DMS79 (cell line): ENCODE measurements around the gene WIPF2.

Experiments used
- DNase-seq: peaks from one replicate; lab custom pipeline; 2025; lab: John Stamatoyannopoulos, UW

WIPF2 gene, protein sequence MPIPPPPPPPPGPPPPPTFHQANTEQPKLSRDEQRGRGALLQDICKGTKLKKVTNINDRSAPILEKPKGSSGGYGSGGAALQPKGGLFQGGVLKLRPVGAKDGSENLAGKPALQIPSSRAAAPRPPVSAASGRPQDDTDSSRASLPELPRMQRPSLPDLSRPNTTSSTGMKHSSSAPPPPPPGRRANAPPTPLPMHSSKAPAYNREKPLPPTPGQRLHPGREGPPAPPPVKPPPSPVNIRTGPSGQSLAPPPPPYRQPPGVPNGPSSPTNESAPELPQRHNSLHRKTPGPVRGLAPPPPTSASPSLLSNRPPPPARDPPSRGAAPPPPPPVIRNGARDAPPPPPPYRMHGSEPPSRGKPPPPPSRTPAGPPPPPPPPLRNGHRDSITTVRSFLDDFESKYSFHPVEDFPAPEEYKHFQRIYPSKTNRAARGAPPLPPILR

DNA sequence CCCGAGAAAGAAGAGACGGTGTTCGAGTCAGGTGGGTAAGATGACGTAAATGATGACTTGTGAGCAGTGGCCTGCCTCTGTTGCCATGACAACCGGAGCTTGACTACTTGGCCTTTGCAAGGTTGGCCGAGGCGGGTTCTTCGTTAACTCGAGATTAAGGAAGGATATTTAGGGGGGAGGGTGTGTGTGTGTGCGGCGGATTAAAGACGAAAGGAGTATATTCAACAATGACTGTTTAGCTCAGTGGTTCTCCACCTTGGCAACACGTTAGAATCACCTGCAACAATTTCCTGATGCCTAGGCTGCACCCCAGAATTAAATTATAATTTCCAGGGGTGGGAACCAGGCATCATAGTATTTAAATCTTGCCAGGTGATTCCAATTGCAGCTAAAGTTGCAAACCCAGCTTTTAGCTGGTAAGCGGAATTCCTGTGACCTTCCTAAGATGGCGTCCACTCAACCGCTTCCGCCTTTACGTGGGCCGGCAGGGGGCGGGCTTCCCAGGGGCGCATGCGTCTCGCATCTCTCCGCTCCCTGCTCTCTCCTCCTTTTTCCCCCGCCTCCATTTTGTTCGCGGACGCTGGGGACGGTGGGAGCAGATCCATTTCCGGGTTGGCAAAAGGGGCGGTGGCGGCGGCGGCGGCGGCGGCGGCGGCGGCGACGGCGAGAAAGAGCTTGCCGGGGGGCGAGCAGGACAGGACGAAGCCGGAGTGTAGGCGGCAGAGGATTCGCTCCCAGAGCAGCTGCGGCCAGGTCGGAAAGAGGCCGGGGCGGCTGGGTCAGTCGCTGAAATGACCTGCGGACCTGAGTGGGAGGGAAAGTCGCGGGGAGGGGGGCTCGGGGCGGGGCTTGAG, at the start of gene WIPF2:
Gene WIPF2 (plus strand): TSS at position 565 of the 854 bp plus-strand sequence. CDS start 37,156 bp downstream, outside the sequence.
- DNase-seq, result peak; percentile 95

DNA sequence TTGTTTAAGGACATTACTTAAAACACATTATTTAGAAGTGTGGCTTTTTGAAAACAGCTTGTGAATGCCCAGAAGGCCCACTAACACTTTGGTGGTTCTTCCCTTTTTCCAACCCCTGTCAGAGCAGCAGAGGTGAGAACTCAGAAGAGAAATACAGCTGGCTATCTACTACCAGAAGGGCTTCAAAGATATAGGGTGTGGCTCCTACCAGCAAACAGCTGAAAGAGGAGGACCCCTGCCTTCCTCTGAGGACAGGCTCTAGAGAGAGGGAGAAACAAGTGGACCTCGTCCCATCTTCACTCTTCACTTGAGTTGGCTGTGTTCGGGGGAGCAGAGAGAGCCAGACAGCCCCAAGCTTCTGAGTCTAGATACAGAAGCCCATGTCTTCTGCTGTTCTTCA, 48.8 kb upstream of the WIPF2 start:
- no peak for DNase-seq

DNA sequence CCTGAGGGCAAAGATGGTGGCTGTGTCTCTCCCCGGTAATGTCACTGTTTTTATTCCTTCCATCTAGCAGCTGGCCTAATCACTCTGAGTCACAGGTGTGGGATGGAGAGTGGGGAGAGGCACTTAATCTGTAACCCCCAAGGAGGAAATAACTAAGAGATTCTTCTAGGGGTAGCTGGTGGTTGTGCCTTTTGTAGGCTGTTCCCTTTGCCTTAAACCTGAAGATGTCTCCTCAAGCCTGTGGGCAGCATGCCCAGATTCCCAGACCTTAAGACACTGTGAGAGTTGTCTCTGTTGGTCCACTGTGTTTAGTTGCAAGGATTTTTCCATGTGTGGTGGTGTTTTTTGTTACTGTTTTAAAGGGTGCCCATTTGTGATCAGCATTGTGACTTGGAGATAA, 47.4 kb upstream of the WIPF2 start:
- no peak for DNase-seq

DNA sequence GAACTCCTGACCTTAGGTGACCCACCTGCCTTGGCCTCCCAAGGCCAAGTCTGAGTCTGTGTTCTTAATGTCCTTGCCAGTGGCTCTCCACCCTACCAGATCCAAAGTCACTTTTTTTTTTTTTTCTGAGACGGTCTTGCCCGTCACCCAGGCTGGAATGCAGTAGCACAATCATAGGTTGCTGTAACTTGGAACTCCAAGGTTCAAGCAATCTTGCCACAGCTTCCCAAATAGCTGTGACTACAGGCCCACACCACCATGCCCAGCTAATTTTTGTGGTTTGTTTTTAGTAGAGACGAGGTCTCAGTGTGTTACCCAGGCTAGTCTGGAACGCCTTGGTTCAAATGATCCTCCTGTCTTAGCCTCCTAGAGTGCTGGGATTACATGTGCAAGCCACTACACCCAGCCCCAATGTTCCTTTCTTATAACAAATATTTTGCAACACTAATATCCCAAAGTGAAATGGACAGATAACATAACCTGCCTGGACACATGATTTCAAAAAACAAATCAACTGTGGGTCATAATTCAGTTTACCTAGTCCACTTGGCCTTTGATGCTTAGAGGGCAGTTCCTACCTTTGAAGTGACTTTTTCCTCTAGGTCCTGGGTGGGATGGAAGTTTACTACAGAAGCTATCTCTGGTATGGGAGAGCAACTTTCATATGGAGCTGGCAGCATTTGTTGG, 45.9 kb upstream of the WIPF2 start:
- DNase-seq, result no peak

DNA sequence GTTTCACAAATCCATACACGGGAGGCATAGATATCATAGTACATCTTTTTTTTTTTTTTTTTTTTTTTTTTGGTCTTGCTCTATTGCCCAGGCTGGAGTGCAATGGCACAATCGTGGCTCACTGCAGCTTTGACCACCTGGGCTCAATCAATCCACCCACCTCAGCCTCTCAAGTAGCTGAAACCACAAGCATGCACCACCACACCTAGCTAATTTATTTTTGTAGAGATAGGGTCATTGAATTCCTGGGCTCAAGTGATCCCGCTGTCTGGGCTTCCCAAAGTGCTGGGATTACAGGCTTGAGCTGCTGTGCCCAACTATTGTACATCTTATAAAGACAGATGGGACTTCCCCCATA, 45.3 kb upstream of the WIPF2 start:
- no peak for DNase-seq

DNA sequence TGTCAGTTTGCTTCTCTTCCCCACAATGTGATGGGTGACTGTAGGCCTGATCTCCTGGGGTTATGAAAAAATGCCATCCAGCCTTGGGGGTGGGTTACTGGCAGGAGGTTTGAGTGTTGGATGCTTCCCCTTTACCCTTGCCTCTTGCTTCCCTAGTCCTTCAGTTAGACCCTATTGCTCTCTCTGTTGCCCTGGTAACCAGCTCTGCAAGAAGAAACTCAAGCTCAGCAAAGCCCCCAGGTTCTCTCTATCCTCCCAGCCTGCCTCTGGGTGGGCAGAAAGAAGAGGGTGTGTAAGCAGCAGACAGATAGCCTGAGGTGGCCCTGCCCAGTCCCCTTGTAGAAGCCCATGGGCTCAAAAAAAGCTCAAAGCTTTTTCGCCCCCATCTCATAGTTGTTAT, 44.6 kb upstream of the WIPF2 start:
- DNase-seq, result no peak

DNA sequence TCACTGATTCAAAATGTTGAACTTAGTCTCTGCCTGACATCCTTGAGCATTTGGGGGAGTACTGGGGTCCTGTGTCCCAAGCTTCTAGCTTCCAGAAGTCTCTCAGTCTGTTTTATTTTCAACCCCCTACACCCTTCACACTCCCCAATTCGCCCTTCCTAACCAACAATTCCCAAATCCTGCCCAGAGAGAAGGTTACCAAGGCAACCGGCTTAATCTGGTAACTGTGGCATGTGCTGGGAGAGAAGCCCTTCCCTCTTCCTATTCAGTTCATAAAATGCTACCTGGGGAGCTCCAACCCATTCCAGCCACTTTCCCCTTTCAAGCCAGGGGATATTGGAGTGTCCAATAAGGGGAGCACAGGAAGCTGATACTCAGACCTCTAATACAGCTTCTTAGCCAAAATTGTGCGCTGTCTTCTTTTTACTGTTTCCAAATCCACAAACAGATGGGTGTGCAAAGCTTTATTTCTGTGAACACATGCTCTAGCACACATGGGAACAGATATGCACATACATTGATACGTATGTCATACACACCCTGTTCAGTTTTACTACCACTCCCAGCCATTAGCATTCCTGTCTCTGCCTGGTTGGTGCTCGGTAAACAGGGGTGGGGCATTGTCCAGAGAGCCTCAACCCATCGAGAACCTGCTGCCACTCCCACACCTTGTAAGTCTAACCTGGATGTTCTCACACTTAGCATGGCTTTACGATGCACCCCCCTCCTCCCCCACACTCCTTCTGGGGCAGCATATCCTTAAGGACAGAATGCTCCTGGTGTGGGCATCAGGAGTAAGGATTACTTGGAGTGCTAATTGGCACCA, 43.0 kb upstream of the WIPF2 start:
- DNase-seq, result peak; percentile 38

DNA sequence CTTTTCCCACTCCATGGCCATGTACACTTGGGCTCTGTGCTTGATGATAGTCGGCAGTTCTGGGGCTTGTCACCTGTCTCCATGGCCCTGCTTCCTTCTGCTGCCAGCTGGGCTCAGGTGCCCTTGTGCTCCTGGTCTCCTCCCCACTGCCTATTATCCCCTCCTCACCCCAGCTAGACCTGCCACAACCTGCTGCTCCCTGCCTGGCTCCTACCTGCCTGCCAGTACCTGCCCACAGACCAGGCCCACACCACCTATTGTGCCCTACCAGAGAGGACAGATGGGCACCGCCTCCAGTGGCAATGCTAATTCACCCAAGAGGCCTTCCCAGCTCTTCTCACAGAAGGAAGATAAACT, 42.4 kb upstream of the WIPF2 start:
- peak; percentile 73 for DNase-seq

DNA sequence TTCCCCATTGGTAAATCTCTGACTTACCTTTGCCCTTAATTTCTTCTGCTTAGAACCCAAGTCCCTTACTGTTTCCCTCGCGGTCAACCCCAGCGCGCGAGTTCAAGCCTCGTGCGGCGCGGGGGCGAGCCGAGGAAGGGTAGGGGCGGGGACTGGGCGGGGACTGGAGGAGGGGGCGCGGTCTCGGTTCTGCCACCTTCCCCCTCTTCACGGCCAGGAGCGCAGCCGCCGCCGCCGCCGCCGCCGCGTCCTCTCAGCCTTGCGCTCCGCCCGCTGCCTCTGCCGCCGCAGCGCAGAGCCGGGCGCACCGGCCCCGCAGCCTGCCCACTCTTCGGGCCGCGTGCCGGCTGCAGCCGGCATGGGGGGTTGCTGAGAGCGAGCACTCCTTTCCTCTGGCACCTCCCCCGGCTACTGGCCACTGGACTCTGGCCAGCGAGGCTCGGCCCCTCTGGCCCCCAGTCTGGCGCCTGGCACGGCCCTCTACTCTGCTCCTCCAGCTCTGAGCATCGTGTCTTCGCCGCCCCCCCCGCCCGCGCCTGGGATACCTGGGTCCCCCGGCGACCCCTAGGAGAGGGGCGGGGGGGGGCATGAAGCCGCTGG, 41.7 kb upstream of the WIPF2 start, which contains the start of gene RAPGEFL1:
Gene RAPGEFL1 (plus strand): TSS at position 196 of the 600 bp plus-strand sequence. CDS start 392 bp downstream, at position 588.
- DNase-seq, result peak; percentile 51

DNA sequence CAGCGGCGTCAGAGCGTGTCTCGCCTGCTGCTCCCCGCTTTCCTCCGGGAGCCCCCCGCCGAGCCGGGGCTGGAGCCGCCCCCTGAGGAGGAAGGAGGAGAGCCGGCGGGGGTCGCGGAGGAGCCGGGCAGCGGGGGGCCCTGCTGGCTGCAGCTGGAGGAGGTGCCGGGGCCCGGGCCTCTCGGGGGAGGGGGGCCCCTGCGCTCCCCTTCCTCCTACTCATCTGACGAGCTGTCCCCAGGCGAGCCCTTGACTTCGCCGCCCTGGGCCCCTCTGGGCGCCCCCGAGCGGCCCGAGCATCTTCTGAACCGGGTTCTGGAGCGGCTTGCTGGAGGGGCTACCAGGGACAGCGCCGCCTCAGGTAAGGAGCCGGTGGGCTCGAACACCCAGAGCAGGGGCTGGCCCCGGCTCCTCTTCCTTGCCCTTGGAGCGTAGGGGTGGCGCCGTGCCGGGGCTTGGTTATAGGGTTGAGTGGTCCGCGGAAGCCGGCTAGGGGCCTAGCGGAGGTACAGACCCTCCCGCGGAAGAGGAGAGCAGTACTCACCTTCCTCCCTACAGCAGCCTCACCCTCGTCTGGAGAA, 41.0 kb upstream of the WIPF2 start:
- DNase-seq, result no peak

DNA sequence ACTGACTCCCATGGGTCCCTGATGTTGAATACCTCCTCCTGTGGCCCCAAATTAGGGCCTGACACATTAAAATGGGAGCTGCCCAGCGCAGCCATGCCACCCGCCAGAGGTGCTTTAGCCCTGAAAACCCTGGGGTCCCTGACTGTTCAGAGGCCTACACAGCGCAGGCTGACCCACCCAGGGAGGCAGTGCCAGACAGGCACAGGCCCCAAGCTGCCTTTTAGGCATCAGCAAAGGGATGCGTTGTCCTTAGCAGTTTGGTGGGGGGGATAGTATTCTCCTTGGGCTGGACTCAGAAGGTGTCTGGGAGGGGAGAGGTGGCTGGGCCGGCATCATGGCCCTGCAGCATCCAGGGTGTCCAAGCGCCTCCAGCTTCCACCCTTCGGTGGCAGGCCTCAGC, 40.4 kb upstream of the WIPF2 start:
- DNase-seq, result no peak

DNA sequence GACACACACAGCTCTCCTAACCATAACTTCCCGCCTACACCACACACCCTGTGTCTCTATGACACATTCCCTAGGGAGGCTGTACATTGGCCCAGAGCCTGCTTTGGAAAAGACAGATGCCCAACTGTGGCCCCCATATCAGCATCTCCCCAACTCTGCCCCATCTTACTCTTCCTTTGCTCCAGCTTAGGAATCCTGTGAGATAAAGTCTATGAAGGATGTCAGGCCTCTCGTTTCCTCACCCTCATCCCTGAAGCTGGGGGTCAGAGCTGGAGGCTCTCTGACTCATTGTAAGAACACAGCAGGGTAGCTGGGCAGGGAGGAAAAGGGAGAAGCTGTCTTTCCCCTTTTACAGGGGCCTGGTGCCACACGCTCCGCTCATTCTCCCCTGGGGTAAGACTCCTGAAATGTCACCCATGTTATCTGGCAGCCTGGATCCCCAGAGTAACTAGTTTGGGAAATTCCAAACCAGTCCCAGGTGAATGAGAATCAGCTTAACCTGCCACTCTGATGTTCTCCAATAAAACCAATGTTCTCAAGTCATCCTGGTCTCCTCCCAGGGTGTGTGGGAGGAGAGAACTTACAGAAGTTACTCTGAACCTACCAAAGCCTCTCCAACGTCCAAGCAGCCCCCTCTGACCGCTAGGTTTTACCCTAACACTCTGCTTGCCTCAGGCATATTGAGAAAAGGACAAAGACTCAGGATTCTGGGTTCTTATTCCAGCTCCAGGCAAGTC, 39.0 kb upstream of the WIPF2 start:
- DNase-seq, result no peak

DNA sequence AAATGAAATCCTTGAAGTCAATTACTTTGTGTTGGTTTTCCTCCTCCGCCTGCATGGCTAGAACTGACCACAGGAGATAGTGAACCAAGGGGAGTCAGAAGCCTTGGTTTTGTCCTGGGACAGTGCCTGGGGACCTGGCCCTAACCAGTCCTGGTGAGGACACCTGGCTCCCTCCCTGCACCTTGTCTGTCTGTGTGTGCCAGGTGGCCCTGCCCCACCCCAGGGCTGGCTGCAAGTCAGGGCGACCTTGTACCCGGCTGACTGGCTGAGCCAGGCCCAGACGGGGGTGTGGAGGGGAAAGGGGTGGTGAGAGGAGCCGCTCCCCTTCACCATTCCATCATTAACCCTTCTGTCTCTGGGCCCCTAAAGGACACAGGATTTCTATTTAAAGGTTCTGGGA, 38.4 kb upstream of the WIPF2 start:
- DNase-seq, result no peak

DNA sequence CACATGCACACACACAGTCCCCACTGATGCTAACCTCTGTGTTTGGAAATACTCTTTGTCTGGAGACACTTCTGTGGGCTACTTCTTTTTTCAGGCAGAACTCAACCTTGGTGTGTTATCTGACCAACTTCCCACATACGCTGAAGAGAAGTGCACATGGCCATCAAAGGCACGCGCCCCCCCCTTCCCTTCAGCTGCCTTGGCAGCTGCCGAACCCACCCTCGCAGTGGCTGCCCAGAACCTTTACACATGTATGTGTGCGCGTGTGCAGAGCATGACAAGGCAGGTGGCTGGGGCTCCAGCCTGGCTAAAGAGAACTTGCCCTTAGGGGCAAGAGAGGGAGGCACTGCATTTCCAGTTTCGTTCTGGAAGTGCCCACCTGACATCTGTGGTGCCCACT, 37.9 kb upstream of the WIPF2 start:
- DNase-seq, result no peak

DNA sequence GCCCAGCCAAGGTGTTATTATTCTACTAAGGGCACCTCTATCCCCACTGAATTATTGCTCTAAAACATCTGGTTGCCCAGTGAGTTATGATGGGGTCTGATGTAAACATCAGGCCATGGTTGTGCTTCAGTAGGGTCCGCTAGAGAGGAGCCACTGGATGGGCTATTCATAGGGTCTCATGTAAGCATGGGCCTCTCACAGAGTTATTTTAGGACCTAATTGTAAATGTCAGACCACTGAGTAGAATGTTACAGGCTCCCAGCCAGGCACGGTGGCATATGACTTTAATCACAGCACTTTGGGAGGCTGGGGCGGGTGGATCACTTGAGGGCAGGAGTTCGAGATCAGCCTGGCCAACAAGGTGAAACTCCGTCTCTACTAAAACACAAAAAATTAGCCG, 36.5 kb upstream of the WIPF2 start:
- DNase-seq, result no peak

DNA sequence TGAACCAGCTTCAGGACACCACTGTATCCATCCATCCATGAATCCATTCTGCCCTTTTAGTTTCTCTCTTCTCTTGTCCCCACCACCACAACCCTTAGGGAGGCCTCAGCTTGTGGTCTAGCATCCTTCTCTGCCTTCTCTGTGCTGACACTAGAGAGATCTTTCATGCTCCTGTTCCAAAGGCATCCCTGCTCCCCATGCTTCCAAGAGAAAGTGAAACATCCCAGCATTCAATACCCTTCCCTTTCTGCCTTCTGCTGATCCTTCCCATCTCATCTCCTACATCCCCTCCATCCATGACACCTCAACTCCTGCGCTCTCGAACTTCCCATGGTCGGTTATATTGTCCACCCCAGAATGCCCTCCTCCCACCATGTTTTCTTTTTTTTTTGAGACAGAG, 31.9 kb upstream of the WIPF2 start:
- no peak for DNase-seq

DNA sequence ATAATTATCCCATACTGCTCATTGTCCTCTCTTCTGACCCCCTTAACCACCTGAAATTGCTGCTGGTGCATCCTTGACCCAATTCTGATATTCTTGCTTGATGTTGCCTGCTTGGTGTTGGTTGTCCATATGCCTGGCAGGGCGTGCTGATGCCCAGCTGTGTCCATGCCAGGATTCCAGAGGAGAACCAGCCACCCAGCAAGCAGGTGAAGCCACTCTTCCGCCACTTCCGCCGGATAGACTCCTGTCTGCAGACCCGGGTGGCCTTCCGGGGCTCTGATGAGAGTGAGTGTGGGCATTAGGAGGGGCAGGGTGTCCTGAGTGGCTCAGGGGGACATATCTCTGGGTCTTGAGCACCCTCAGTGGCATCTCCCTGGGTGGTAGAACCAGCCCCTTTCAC, 30.4 kb upstream of the WIPF2 start:
- DNase-seq, result no peak

DNA sequence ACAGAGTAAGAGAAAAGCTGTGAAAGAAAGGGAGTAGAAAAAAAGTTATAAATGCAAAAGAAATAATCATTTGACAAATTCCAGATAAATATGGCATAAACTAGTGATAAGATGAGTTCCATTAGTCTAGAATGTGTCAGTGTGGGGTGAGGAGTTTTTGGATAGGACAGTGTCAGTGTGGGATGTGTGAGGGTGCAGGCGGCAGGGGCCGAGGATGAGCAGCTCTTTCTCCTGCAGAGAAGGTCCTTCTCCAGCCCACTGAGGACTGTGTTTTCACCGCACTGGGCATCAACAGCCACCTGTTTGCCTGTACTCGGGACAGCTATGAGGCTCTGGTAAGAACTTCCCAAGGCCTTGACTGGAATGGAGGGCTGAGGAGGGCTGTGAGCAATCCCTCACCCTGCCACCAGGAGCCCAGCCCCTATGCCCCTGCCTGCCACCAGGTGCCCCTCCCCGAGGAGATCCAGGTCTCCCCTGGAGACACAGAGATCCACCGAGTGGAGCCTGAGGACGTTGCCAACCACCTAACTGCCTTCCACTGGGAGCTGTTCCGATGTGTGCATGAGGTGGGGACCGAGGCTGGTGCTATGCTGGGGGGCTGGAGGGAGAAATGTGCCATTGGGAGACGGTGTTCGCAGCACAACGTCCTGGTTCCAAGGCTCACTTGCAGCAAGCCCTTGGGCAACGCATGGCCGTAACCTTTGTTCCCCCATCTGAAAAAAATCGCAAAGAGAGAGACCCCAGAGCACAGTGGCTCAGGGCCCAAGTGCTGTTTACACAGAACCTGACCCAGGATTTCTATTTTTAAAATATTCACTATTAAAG, 28.7 kb upstream of the WIPF2 start:
- peak; percentile 76 for DNase-seq
